OCI-LY1 (cell line): ENCODE measurements around the gene ARHGAP44.
A peak's percentile ranks its signal among the peaks of the same experiment; 100 is the strongest.

ENCODE experiments used
- H2AFZ ChIP-seq: fragments of 200-600 bp; sonication (generic), shearing (Covaris generic); 2 replicates; pipeline ENCODE4 v1.6.0; 2014; ENCODE audit warnings: antibody characterized with exemption, mild to moderate bottlenecking, low read length
- H3F3A ChIP-seq: fragments of 200-600 bp; sonication (generic), shearing (Covaris generic); 2 replicates; pipeline ENCODE4 v1.6.0; 2014; ENCODE audit warnings: mild to moderate bottlenecking, antibody characterized with exemption, low read length, moderate library complexity; ENCODE audit not compliant: insufficient read depth
- H3K27ac ChIP-seq: fragments of 200-600 bp; sonication (generic); 2 replicates; pipeline ENCODE4 v1.5.1; 2014; ENCODE audit warnings: low read length, mixed run types, mild to moderate bottlenecking, low read depth; ENCODE audit not compliant: poor library complexity, severe bottlenecking
- H3K27me3 ChIP-seq: fragments of 200-600 bp; sonication (generic); 2 replicates; pipeline ENCODE4 v1.6.0; 2014; ENCODE audit warnings: antibody characterized with exemption, mild to moderate bottlenecking, low read length, moderate library complexity; ENCODE audit not compliant: insufficient read depth
- H3K36me3 ChIP-seq: fragments of 200-600 bp; sonication (generic); 2 replicates; pipeline ENCODE4 v1.6.1; 2014; ENCODE audit warnings: mild to moderate bottlenecking, antibody characterized with exemption, low read length, moderate library complexity, mixed read lengths; ENCODE audit not compliant: insufficient read depth
- H3K4me1 ChIP-seq: fragments of 200-600 bp; sonication (generic); 2 replicates; pipeline ENCODE4 v1.5.1; 2014; ENCODE audit warnings: mild to moderate bottlenecking, low read length, moderate library complexity; ENCODE audit not compliant: insufficient read depth, severe bottlenecking
- H3K4me2 ChIP-seq: fragments of 200-600 bp; sonication (generic), shearing (Covaris generic); 2 replicates; pipeline ENCODE4 v1.6.1; 2014; ENCODE audit warnings: low read length
- H3K4me3 ChIP-seq: fragments of 200-600 bp; sonication (generic); 2 replicates; pipeline ENCODE4 v1.5.1; 2014; ENCODE audit warnings: low read length, low read depth, mild to moderate bottlenecking, mixed read lengths; ENCODE audit not compliant: poor library complexity, severe bottlenecking
- H3K79me2 ChIP-seq: fragments of 200-600 bp; shearing (Covaris generic); 2 replicates; pipeline ENCODE4 v1.6.1; 2016; ENCODE audit warnings: mixed run types, low read length, mixed read lengths; ENCODE audit not compliant: insufficient read depth
- H3K9ac ChIP-seq: fragments of 200-600 bp; sonication (generic), shearing (Covaris generic); 2 replicates; pipeline ENCODE4 v1.6.1; 2014; ENCODE audit warnings: mild to moderate bottlenecking, low read length, mixed read lengths
- H3K9me2 ChIP-seq: fragments of 200-600 bp; sonication (generic), shearing (Covaris generic); 2 replicates; pipeline ENCODE4 v1.6.1; 2014; ENCODE audit warnings: low read depth, mild to moderate bottlenecking, low read length, mixed read lengths
- H3K9me3 ChIP-seq: fragments of 200-600 bp; shearing (Covaris generic); 2 replicates; pipeline ENCODE4 v1.6.1; 2014; ENCODE audit warnings: low read length, mixed read lengths
- H4K20me1 ChIP-seq: fragments of 200-600 bp; sonication (generic), shearing (Covaris generic); 2 replicates; pipeline ENCODE4 v1.6.0; 2016; ENCODE audit warnings: mild to moderate bottlenecking, low read length; ENCODE audit not compliant: insufficient read depth
- CTCF ChIP-seq: fragments of 200-600 bp; sonication (generic), shearing (Covaris generic); IDR thresholded peaks from 2 replicates; pipeline ENCODE4 v1.5.1; 2017; ENCODE audit warnings: mild to moderate bottlenecking, antibody characterized with exemption, low read length, moderate library complexity, mixed read lengths
- EZH2 ChIP-seq: fragments of 200-600 bp; sonication (generic), shearing (Covaris generic); IDR thresholded peaks from 2 replicates; pipeline ENCODE4 v1.8.0; 2017; ENCODE audit warnings: borderline replicate concordance, mixed run types, mild to moderate bottlenecking, antibody characterized with exemption, low read length, moderate library complexity, mixed read lengths

Gene ARHGAP44

DNA sequence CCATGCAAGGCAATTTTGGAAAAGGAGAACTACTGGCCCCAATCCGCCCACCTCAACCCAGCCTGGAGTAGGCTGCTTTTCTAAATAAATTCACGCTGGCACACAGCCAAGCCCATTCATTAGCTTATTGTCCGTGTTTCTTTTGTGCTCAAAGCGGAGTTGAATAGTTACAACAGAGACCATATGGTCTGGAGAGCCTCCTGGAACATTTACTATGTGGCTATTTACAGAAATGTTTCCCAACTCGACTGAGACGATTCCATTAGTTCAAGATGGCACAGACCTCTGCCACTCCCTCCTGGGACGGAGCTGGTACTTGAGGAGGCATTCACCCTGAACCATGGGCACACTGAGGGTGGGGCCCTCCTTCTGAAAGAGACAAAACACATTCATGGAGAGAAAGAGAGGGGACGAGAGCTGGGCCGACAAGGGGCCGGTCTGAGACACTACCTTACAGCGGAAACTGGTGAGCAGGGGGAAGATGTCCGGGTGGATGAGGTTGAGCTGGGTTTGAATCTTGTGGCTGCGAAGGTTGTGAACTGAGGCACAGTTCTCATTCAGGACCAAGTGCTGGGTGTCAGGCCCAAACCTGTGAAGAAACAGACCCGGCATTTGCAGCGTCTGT is 212.8 kb downstream of the ARHGAP44 start:
- Histone ChIP-seq H4K20me1 (no peaks in the 10 kb centered on the region), H3K9me3 (no peaks in the 10 kb centered on the region), H3K36me3 (peaks cover 86% of the 10 kb centered on the region), H3K4me3 (no peak overlapping the region), H2AFZ (no peak overlapping the region), H3K4me1 (no peaks in the 10 kb centered on the region), H3F3A (no peaks in the 10 kb centered on the region), H3K27ac (no peak overlapping the region), H3K27me3 (no peaks in the 10 kb centered on the region), H3K9ac (no peak overlapping the region), H3K79me2 (no peaks in the 10 kb centered on the region), H3K9me2 (no peaks in the 10 kb centered on the region), H3K4me2 (no peak overlapping the region)
- no peak for TF ChIP-seq EZH2
- no peak for TF ChIP-seq CTCF

DNA sequence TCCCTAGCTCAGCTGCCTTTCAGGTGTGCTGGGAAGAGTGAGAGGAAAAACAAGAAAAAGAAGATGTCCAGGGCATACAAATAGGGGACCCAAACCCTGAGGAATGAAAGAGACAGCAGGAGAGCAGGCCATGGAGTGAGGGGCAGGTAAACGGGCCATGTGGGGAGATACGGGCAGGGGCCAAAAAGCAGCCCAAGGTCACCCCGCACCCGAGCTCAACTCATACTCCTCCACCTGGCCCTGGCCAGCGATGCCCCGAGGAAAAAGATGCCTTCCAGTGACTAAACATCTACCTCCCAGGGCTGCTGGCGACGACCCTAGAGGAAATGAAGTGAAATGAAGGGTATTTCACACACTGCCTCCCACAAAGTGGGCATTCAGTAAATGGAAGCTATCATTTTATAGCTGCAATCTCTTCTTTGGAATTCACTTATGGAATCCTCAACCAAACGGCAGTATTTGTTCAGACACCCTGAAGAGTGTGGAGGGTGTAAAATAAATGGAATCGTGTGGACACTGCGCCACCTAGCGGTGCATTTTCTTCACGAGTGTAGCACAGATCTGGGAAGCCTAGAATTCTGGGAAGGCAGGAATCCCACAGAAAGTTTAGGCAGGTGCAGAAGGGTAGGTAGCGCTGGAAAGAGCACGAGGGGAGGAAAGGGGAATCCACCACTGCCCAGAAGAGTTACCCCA is 213.6 kb downstream of the ARHGAP44 start:
- Histone ChIP-seq H3K4me2 (no peak overlapping the region), H3K9ac (no peak overlapping the region), H3F3A (no peaks in the 10 kb centered on the region), H3K79me2 (no peaks in the 10 kb centered on the region), H3K27me3 (no peaks in the 10 kb centered on the region), H3K27ac (no peak overlapping the region), H3K36me3 (peaks cover 85% of the 10 kb centered on the region), H3K9me3 (no peaks in the 10 kb centered on the region), H4K20me1 (no peaks in the 10 kb centered on the region), H3K9me2 (no peaks in the 10 kb centered on the region), H3K4me3 (no peak overlapping the region), H3K4me1 (no peaks in the 10 kb centered on the region), H2AFZ (no peak overlapping the region)
- TF ChIP-seq CTCF (peak; percentile 95), EZH2 (no peak)

GRCh38 chr17:13003454-13003851 is 214.2 kb downstream of the ARHGAP44 start:
- H4K20me1 ChIP-seq = no peaks in the 10 kb centered on the region

More at GRCh38 chr17:13003454-13003851, 214.2 kb downstream of the ARHGAP44 start:
- H3K27me3 ChIP-seq = no peaks in the 10 kb centered on the region
- no peak overlapping the region for H3K9ac ChIP-seq
- H3K79me2 ChIP-seq = no peaks in the 10 kb centered on the region
- H3F3A ChIP-seq = no peaks in the 10 kb centered on the region
- H3K27ac ChIP-seq = no peak overlapping the region
- H3K36me3 ChIP-seq = peaks cover 84% of the 10 kb centered on the region
- H3K4me1 ChIP-seq = no peaks in the 10 kb centered on the region
- H3K4me2 ChIP-seq = no peak overlapping the region
- TF ChIP-seq EZH2 = no peak
- peak; percentile 34; the same call in 1 of the 2 replicates for TF ChIP-seq CTCF
- no peak overlapping the region for H2AFZ ChIP-seq
- H3K9me3 ChIP-seq = no peaks in the 10 kb centered on the region
- no peak overlapping the region for H3K4me3 ChIP-seq
- H3K9me2 ChIP-seq = no peaks in the 10 kb centered on the region
